ENCODE measurements around the gene MACROH2A1. TPM values are rescaled to one million over a fixed set of nuclear protein-coding genes. Genes with fewer than 3 reads are reported as not detected.
A peak's percentile ranks its signal among the peaks of the same experiment; 100 is the strongest.

MACROH2A1 gene
- total RNA-seq, 2 donors from 2014 or later, result 90.2 to 166 TPM

DNA sequence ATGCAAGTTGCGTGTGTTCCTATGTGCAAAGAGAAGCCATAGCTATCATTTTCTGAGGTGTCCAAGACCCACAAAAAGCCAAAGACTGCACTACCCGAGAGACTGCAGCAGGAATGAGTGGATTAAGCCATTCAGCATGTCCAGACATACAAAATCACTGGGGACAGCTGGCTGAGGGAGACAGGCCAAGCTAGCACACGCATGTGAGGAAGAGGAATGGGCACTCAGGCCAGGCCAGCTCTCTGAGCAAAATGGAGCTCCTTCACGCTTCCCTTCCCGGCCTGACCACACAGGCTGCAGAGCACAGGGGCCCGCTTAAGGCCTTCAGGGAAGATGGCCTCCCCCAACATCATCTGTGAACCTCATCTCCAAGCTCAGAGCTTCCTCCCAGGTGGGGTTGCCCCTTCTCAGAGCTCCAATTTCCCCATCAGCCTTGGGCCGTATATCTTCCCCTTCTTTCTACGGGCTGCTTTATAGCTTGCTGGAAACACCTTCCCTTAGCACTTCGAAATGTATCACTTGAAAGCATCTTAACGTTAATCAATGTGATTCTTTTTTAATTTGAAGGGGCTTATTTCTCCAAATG, 39.7 kb upstream of the MACROH2A1 start:
- no peak for ATAC-seq
- no peaks in the 10 kb centered on the region for H3K36me3 Mint-ChIP-seq
- DNase-seq (ENCODE audit: low spot score in 2 of 2), result no peak
- no peaks in the 10 kb centered on the region for H3K9me3 Mint-ChIP-seq
- no peak overlapping the region for H3K27ac Mint-ChIP-seq

- Mint-ChIP-seq H3K27ac (no peak overlapping the region), H3K36me3 (no peaks in the 10 kb centered on the region), H3K9me3 (no peaks in the 10 kb centered on the region)
- DNase-seq (ENCODE audit: low spot score in 2 of 2) (peak in 1 of 2 donors; percentile 26), ATAC-seq (no peak)
These were observed 38.9 kb upstream of the MACROH2A1 start for GRCh38 chr5:135437796-135438560.

GRCh38 chr5:135437422-135437795, 38.4 kb upstream of the MACROH2A1 start:
- Mint-ChIP-seq H3K36me3 (no peaks in the 10 kb centered on the region), H3K27ac (no peak overlapping the region), H3K9me3 (no peaks in the 10 kb centered on the region)
- no peak for ATAC-seq
- no peak for DNase-seq (ENCODE audit: low spot score in 2 of 2)

- Mint-ChIP-seq H3K27ac (no peak overlapping the region), H3K9me3 (no peaks in the 10 kb centered on the region)
- no peak for ATAC-seq
These were observed 38.0 kb upstream of the MACROH2A1 start for GRCh38 chr5:135436951-135437418.

GRCh38 chr5:135435467-135436330, 36.7 kb upstream of the MACROH2A1 start:
- Mint-ChIP-seq H3K27ac (no peak overlapping the region), H3K36me3 (no peaks in the 10 kb centered on the region), H3K9me3 (no peaks in the 10 kb centered on the region)
- ATAC-seq (no peak), DNase-seq (ENCODE audit: low spot score in 2 of 2) (no peak)

More at GRCh38 chr5:135436951-135437418, 38.0 kb upstream of the MACROH2A1 start:
- H3K36me3 Mint-ChIP-seq, result no peaks in the 10 kb centered on the region
- DNase-seq (ENCODE audit: low spot score in 2 of 2), result no peak

- peak in 1 of 2 donors; percentile 1 for DNase-seq (ENCODE audit: low spot score in 2 of 2)
- ATAC-seq, result no peak
These were observed 35.8 kb upstream of the MACROH2A1 start for GRCh38 chr5:135434591-135435466.

GRCh38 chr5:135433681-135434426, 34.8 kb upstream of the MACROH2A1 start:
- Mint-ChIP-seq H3K36me3 (no peaks in the 10 kb centered on the region), H3K9me3 (no peaks in the 10 kb centered on the region), H3K27ac (no peak overlapping the region)
- no peak for ATAC-seq
- peak in 1 of 2 donors; percentile 1 for DNase-seq (ENCODE audit: low spot score in 2 of 2)

More at GRCh38 chr5:135434591-135435466, 35.8 kb upstream of the MACROH2A1 start:
- Mint-ChIP-seq H3K9me3 (no peaks in the 10 kb centered on the region), H3K27ac (peak overlapping the region in 1 of 2 donors; percentile 68), H3K36me3 (no peaks in the 10 kb centered on the region)

- DNase-seq (ENCODE audit: low spot score in 2 of 2), result peak in 1 of 2 donors; percentile 0
- ATAC-seq, result no peak
- Mint-ChIP-seq H3K9me3 (no peaks in the 10 kb centered on the region), H3K36me3 (no peaks in the 10 kb centered on the region), H3K27ac (peak overlapping the region in 1 of 2 donors; percentile 67)
These were observed 33.1 kb upstream of the MACROH2A1 start for GRCh38 chr5:135432113-135432512.

DNA sequence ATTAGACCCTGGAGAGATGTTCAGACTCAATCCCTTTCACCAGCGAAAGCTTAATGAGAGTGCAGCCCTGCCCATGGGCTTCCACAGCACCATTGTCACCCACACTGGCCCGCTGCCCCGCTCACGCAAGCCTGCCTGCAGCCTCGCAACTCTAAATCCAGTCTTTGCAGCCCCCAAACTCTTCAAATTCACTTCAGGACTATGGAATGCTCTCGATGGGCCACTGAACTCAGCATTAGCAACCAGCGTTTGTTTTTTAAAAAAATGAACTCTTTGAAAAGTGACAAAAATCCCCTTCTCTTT, 31.1 kb upstream of the MACROH2A1 start:
- DNase-seq (ENCODE audit: low spot score in 2 of 2) (no peak), ATAC-seq (no peak)
- Mint-ChIP-seq H3K27ac (no peak overlapping the region), H3K9me3 (no peaks in the 10 kb centered on the region), H3K36me3 (no peaks in the 10 kb centered on the region)

- DNase-seq (ENCODE audit: low spot score in 2 of 2) (no peak), ATAC-seq (no peak)
- Mint-ChIP-seq H3K27ac (no peak overlapping the region), H3K9me3 (no peaks in the 10 kb centered on the region), H3K36me3 (no peaks in the 10 kb centered on the region)
These were observed 30.5 kb upstream of the MACROH2A1 start for GRCh38 chr5:135429301-135430134.

DNA sequence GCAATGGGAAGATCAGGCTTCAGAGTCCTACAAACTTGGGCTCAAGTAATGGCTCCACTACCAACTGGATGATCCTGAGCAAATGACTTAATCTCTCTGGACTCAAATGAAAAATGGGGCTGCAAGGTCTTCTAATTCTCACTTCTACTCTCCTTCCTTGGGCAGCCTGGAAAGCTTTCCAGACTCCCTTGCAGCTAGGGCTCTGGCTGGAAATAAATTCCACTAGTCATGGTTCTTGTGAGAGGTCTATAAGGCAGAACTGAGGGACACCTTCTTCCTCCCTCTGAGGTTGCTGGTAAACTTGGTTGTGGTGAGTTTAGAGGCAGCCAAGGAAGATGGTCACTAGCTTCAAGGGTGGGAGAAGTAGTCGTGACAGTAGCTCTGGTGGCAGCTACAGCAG, 29.6 kb upstream of the MACROH2A1 start:
- Mint-ChIP-seq H3K9me3 (no peaks in the 10 kb centered on the region), H3K27ac (no peak overlapping the region), H3K36me3 (no peaks in the 10 kb centered on the region)

GRCh38 chr5:135426102-135427082, 27.4 kb upstream of the MACROH2A1 start:
- no peaks in the 10 kb centered on the region for H3K9me3 Mint-ChIP-seq
- DNase-seq (ENCODE audit: low spot score in 2 of 2) (peak in 1 of 2 donors; percentile 27), ATAC-seq (peak; percentile 77 to 87)
- no peak overlapping the region for H3K27ac Mint-ChIP-seq
- no peaks in the 10 kb centered on the region for H3K36me3 Mint-ChIP-seq

More for the DNA sequence above, 29.6 kb upstream of the MACROH2A1 start:
- no peak for ATAC-seq
- DNase-seq (ENCODE audit: low spot score in 2 of 2), result no peak

- no peaks in the 10 kb centered on the region for H3K36me3 Mint-ChIP-seq
- no peak overlapping the region for H3K27ac Mint-ChIP-seq
These were observed 26.6 kb upstream of the MACROH2A1 start for GRCh38 chr5:135425641-135426040.

GRCh38 chr5:135423846-135424168, 24.8 kb upstream of the MACROH2A1 start:
- ATAC-seq, result no peak
- peaks cover 6 to 7% of the 10 kb centered on the region in 2 donors for H3K9me3 Mint-ChIP-seq
- peaks cover 0 to 8% of the 10 kb centered on the region in 2 donors for H3K36me3 Mint-ChIP-seq
- no peak for DNase-seq (ENCODE audit: low spot score in 2 of 2)
- no peak overlapping the region for H3K27ac Mint-ChIP-seq

More at GRCh38 chr5:135425641-135426040, 26.6 kb upstream of the MACROH2A1 start:
- H3K9me3 Mint-ChIP-seq, result no peaks in the 10 kb centered on the region
- DNase-seq (ENCODE audit: low spot score in 2 of 2) (no peak), ATAC-seq (no peak)

Measured in activated naive CD4-positive, alpha-beta T cell treated with anti-CD3 and anti-CD28 coated beads, Interleukin-2, amount 50 U/mL, for 72 hours (primary cell).